ENCODE results near the gene BSCL2. TPM values are rescaled to one million over a fixed set of nuclear protein-coding genes. Genes with fewer than 3 reads are reported as not detected.

Gene BSCL2
- total and polyA plus RNA-seq, 4 donors: 147 to 261 (median 201) TPM

GRCh38 chr11:62667460-62667859 is 39.8 kb downstream of the BSCL2 start:
- H3K4me1 ChIP-seq (ENCODE audit: control insufficient read depth, insufficient read depth, low read length): peaks cover 53% of the 10 kb centered on the region
- H3K9me3 ChIP-seq (ENCODE audit: control insufficient read depth, insufficient read depth, low read length): no peaks in the 10 kb centered on the region
- H3K27me3 ChIP-seq (ENCODE audit: control insufficient read depth, insufficient read depth, low read length): no peaks in the 10 kb centered on the region
- no peak overlapping the region for H3K4me3 ChIP-seq (ENCODE audit: low read depth, low read length)
- DNase-seq (ENCODE audit: low read depth in 4 of 6, low spot score in 6 of 6): no peak
- H3K36me3 ChIP-seq (ENCODE audit: control insufficient read depth, insufficient read depth, low read length): peaks cover 32% of the 10 kb centered on the region
- WGBS (ENCODE audit: insufficient coverage): no CpG with 5 or more reads among the region's 2 CpGs
- no peak overlapping the region for H3K27ac ChIP-seq (ENCODE audit: low read depth, low read length)

GRCh38 chr11:62666259-62666926 is 40.8 kb downstream of the BSCL2 start:
- WGBS (ENCODE audit: insufficient coverage): 51% methylated on average over 15 of the region's 16 CpGs
- Histone ChIP-seq H3K4me1 (ENCODE audit: control insufficient read depth, insufficient read depth, low read length) (peaks cover 44% of the 10 kb centered on the region), H3K36me3 (ENCODE audit: control insufficient read depth, insufficient read depth, low read length) (peaks cover 34% of the 10 kb centered on the region)

GRCh38 chr11:62665599-62666258 is 41.5 kb downstream of the BSCL2 start:
- DNase-seq (ENCODE audit: low read depth in 4 of 6, low spot score in 6 of 6): peak in 2 of 6 donors; percentile 59 to 86
- 2% methylated on average over 39 of the region's 39 CpGs for WGBS (ENCODE audit: insufficient coverage)
- no peaks in the 10 kb centered on the region for H3K27me3 ChIP-seq (ENCODE audit: control insufficient read depth, insufficient read depth, low read length)
- H3K4me3 ChIP-seq (ENCODE audit: low read depth, low read length): peak overlapping the region; percentile 99
- H3K27ac ChIP-seq (ENCODE audit: low read depth, low read length): peak overlapping the region; percentile 98
- H3K9me3 ChIP-seq (ENCODE audit: control insufficient read depth, insufficient read depth, low read length): no peaks in the 10 kb centered on the region
- H3K36me3 ChIP-seq (ENCODE audit: control insufficient read depth, insufficient read depth, low read length): peaks cover 34% of the 10 kb centered on the region
- peaks cover 39% of the 10 kb centered on the region for H3K4me1 ChIP-seq (ENCODE audit: control insufficient read depth, insufficient read depth, low read length)

More at GRCh38 chr11:62666259-62666926, 40.8 kb downstream of the BSCL2 start:
- no peak for DNase-seq (ENCODE audit: low read depth in 4 of 6, low spot score in 6 of 6)
- Histone ChIP-seq H3K27me3 (ENCODE audit: control insufficient read depth, insufficient read depth, low read length) (no peaks in the 10 kb centered on the region), H3K4me3 (ENCODE audit: low read depth, low read length) (peak overlapping the region; percentile 99), H3K9me3 (ENCODE audit: control insufficient read depth, insufficient read depth, low read length) (no peaks in the 10 kb centered on the region), H3K27ac (ENCODE audit: low read depth, low read length) (peak overlapping the region; percentile 98)

GRCh38 chr11:62665075-62665598 is 42.1 kb downstream of the BSCL2 start, which contains the start of the genes C11orf98 and CSKMT:
Gene C11orf98 (minus strand): TSS chr11:62665210. CDS start chr11:62665169, 41 bp downstream.
Gene CSKMT (plus strand): TSS chr11:62665312. CDS start chr11:62665880, 568 bp downstream.
- peaks cover 35% of the 10 kb centered on the region for H3K4me1 ChIP-seq (ENCODE audit: control insufficient read depth, insufficient read depth, low read length)

GRCh38 chr11:62664405-62665074 is 42.7 kb downstream of the BSCL2 start:
- H3K4me3 ChIP-seq (ENCODE audit: low read depth, low read length): peak overlapping the region; percentile 99
- peak in 2 of 6 donors; percentile 41 to 91 for DNase-seq (ENCODE audit: low read depth in 4 of 6, low spot score in 6 of 6)
- H3K27ac ChIP-seq (ENCODE audit: low read depth, low read length): peak overlapping the region; percentile 98
- no peaks in the 10 kb centered on the region for H3K27me3 ChIP-seq (ENCODE audit: control insufficient read depth, insufficient read depth, low read length)
- 3% methylated on average over 35 of the region's 36 CpGs for WGBS (ENCODE audit: insufficient coverage)
- H3K36me3 ChIP-seq (ENCODE audit: control insufficient read depth, insufficient read depth, low read length): peaks cover 29% of the 10 kb centered on the region
- no peaks in the 10 kb centered on the region for H3K9me3 ChIP-seq (ENCODE audit: control insufficient read depth, insufficient read depth, low read length)
- H3K4me1 ChIP-seq (ENCODE audit: control insufficient read depth, insufficient read depth, low read length): peaks cover 35% of the 10 kb centered on the region

More at GRCh38 chr11:62665075-62665598, 42.1 kb downstream of the BSCL2 start, which contains the start of the genes C11orf98 and CSKMT:
- Histone ChIP-seq H3K9me3 (ENCODE audit: control insufficient read depth, insufficient read depth, low read length) (no peaks in the 10 kb centered on the region), H3K36me3 (ENCODE audit: control insufficient read depth, insufficient read depth, low read length) (peaks cover 34% of the 10 kb centered on the region), H3K27me3 (ENCODE audit: control insufficient read depth, insufficient read depth, low read length) (no peaks in the 10 kb centered on the region), H3K4me3 (ENCODE audit: low read depth, low read length) (peak within 1 kb of the TSS; percentile 99), H3K27ac (ENCODE audit: low read depth, low read length) (peak within 1 kb of the TSS; percentile 98)
- WGBS (ENCODE audit: insufficient coverage): 0% methylated on average over 46 of the region's 47 CpGs
- peak; percentile 86 to 98 (median 92) for DNase-seq (ENCODE audit: low read depth in 4 of 6, low spot score in 6 of 6)

- Histone ChIP-seq H3K36me3 (ENCODE audit: control insufficient read depth, insufficient read depth, low read length) (peaks cover 4% of the 10 kb centered on the region), H3K9me3 (ENCODE audit: control insufficient read depth, insufficient read depth, low read length) (no peaks in the 10 kb centered on the region), H3K4me1 (ENCODE audit: control insufficient read depth, insufficient read depth, low read length) (peaks cover 8% of the 10 kb centered on the region), H3K27ac (ENCODE audit: low read depth, low read length) (no peak overlapping the region), H3K27me3 (ENCODE audit: control insufficient read depth, insufficient read depth, low read length) (no peaks in the 10 kb centered on the region), H3K4me3 (ENCODE audit: low read depth, low read length) (no peak overlapping the region)
- DNase-seq (ENCODE audit: low read depth in 4 of 6, low spot score in 6 of 6): no peak
- WGBS (ENCODE audit: insufficient coverage): 92% methylated on average over 2 of the region's 5 CpGs
Measured at GRCh38 chr11:62656796-62657429, 50.3 kb downstream of the BSCL2 start.

- Histone ChIP-seq H3K4me3 (ENCODE audit: low read depth, low read length) (no peak overlapping the region), H3K9me3 (ENCODE audit: control insufficient read depth, insufficient read depth, low read length) (no peaks in the 10 kb centered on the region), H3K36me3 (ENCODE audit: control insufficient read depth, insufficient read depth, low read length) (peaks cover 8% of the 10 kb centered on the region), H3K27ac (ENCODE audit: low read depth, low read length) (no peak overlapping the region), H3K4me1 (ENCODE audit: control insufficient read depth, insufficient read depth, low read length) (peaks cover 14% of the 10 kb centered on the region), H3K27me3 (ENCODE audit: control insufficient read depth, insufficient read depth, low read length) (no peaks in the 10 kb centered on the region)
- no peak for DNase-seq (ENCODE audit: low read depth in 4 of 6, low spot score in 6 of 6)
- 90% methylated on average over 2 of the region's 11 CpGs for WGBS (ENCODE audit: insufficient coverage)
Measured at GRCh38 chr11:62654297-62654696, 52.9 kb downstream of the BSCL2 start.

GRCh38 chr11:62652161-62653006 is 54.8 kb downstream of the BSCL2 start:
- WGBS (ENCODE audit: insufficient coverage): 44% methylated on average over 16 of the region's 16 CpGs
- Histone ChIP-seq H3K4me3 (ENCODE audit: low read depth, low read length) (peak overlapping the region; percentile 91), H3K4me1 (ENCODE audit: control insufficient read depth, insufficient read depth, low read length) (peaks cover 16% of the 10 kb centered on the region), H3K9me3 (ENCODE audit: control insufficient read depth, insufficient read depth, low read length) (no peaks in the 10 kb centered on the region), H3K27ac (ENCODE audit: low read depth, low read length) (peak overlapping the region; percentile 89), H3K27me3 (ENCODE audit: control insufficient read depth, insufficient read depth, low read length) (no peaks in the 10 kb centered on the region), H3K36me3 (ENCODE audit: control insufficient read depth, insufficient read depth, low read length) (peaks cover 27% of the 10 kb centered on the region)
- DNase-seq (ENCODE audit: low read depth in 4 of 6, low spot score in 6 of 6): no peak

Data from spinal cord (tissue), 10 donors.